Activated naive CD8-positive, alpha-beta T cell treated with anti-CD3 and anti-CD28 coated beads, Interleukin-2, amount 10 ng/mL, durations not matched to agents 7 days and 5 days (primary cell): ENCODE data around the gene TMEM233. TPM values are rescaled to one million over a fixed set of nuclear protein-coding genes. Genes with fewer than 3 reads are reported as not detected.

Experiments used
- total RNA-seq, 2 experiments: library from RNA; stranded (reverse); gene quantifications; one replicate each; pipeline ENCODE4 v1.2.3, GENCODE V29; 2021

Gene TMEM233
- total RNA-seq, 2 experiments from 2014 or later, result not detected

Other genes starting within 250 kb of the TMEM233 start
- 10 to 100 TPM; 43.7 to 44.1 TPM for gene PRKAB1, start 74.4 kb downstream of the TMEM233 start, total RNA-seq